Measurements from ENCODE around the gene UNC5A.
A peak's percentile ranks its signal among the peaks of the same experiment; 100 is the strongest.

Gene UNC5A

DNA sequence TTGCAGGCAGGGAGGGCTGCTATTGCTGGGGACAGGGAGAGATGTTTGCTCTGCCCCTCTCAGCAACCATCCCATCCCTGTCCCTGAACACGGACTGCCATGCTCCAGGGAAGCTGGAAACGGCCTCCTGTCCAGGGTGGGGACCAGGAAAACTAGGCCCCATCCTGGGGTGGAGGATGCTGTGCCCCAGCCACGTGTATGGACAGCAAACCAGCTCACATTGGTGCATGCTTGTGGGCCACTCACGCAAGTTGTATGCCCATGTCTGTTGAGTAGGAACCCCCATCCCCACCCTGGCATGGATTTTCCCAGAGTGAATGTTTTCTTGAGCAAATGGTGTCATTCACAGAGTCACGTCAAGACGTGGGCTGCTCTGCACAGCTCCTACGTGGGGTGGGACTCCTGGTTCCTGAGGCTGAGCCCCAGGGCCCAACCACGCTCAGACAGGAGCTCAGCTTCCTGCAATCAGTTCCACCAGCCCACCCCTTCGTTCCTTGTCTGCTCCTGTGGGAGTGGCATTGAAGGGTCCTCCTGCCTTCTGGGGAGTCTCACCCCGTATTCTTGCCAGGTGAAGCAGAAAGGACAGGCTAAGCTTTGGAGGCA is 4.6 kb downstream of the UNC5A start:
- TF ChIP-seq, protein P1, sequence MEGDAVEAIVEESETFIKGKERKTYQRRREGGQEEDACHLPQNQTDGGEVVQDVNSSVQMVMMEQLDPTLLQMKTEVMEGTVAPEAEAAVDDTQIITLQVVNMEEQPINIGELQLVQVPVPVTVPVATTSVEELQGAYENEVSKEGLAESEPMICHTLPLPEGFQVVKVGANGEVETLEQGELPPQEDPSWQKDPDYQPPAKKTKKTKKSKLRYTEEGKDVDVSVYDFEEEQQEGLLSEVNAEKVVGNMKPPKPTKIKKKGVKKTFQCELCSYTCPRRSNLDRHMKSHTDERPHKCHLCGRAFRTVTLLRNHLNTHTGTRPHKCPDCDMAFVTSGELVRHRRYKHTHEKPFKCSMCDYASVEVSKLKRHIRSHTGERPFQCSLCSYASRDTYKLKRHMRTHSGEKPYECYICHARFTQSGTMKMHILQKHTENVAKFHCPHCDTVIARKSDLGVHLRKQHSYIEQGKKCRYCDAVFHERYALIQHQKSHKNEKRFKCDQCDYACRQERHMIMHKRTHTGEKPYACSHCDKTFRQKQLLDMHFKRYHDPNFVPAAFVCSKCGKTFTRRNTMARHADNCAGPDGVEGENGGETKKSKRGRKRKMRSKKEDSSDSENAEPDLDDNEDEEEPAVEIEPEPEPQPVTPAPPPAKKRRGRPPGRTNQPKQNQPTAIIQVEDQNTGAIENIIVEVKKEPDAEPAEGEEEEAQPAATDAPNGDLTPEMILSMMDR (IDR thresholded peaks at IDR 0.05; ENCODE audit: low read depth, low read length) = no peak
- H3K4me3 ChIP-seq (ENCODE audit: low read depth, low read length) = no peak overlapping the region
- in situ Hi-C loops (cut with HindIII; ENCODE audit: low sequenced_read_pairs) = no loop called here
- no peak for DNase-seq (ENCODE audit: low read depth, low spot score)

DNA sequence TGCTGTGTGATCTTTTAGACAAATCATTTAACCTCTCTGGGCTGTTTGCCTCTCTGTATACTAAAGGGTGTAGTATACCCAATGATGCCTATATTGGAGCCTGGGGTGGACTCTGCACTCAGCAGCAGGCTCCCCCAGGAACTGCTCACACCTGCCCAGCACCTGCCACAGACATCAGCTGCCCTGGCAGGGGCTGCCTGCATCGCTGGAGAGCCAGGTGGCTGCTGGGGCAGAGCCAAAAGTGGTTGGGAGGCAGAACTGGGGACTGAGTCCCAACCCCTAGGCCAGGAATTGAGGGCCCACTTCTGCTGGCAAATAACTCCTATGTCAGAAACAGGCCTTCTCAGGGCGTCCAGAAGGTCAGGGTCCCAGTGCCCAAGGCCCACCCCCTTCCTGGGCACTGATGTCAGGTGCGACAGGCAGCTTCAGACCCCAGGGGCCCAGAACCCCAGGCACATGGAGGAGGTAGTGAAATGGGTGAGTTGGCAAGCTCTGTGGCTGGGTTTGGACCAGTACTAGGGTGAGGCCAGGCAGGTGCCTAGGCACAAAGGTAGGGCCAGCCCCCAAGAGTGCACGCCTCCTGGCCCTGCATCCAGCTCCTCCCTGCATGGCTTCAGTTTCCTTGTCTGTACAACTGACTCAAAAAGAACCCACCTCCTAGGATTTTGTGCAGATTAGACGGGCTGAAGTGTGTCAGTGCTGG is 5.8 kb downstream of the UNC5A start:
- DNase-seq (ENCODE audit: low read depth, low spot score) = no peak
- H3K4me3 ChIP-seq (ENCODE audit: low read depth, low read length) = no peak overlapping the region
- in situ Hi-C loops (cut with HindIII; ENCODE audit: low sequenced_read_pairs) = no loop called here
- TF ChIP-seq, protein P1 (IDR thresholded peaks at IDR 0.05; ENCODE audit: low read depth, low read length) = no peak

DNA sequence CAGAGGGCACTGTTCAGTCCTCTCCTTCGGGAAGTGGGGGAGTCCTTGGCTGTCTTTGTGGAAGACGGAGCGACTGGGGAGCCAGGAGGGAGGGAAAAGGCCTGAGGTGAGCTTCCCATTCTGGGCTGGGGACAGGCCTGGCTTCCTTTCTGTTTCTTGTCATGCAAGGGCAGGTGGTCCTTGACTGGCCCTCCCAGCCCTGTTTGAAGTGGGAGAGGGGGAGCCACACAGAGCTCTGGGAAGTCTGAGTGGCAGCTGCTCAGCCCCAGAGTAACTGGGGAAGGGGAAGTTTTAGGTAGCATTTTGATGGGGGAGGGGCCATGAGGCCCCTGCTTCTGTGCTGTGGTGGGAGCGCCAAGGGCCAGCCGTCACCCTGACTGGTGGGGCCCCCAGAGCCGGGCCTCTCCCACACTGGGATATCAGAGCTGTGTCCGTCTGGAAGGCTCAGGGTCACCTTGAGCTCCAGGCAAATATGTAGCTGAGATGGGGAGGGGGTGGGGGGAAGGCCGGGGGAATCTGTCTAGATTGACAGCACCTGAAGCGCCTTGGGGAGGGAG is 6.5 kb downstream of the UNC5A start:
- TF ChIP-seq, protein P1 (IDR thresholded peaks at IDR 0.05; ENCODE audit: low read depth, low read length) = no peak
- in situ Hi-C loops (cut with HindIII; ENCODE audit: low sequenced_read_pairs) = no loop called here
- DNase-seq (ENCODE audit: low read depth, low spot score) = no peak
- no peak overlapping the region for H3K4me3 ChIP-seq (ENCODE audit: low read depth, low read length)

DNA sequence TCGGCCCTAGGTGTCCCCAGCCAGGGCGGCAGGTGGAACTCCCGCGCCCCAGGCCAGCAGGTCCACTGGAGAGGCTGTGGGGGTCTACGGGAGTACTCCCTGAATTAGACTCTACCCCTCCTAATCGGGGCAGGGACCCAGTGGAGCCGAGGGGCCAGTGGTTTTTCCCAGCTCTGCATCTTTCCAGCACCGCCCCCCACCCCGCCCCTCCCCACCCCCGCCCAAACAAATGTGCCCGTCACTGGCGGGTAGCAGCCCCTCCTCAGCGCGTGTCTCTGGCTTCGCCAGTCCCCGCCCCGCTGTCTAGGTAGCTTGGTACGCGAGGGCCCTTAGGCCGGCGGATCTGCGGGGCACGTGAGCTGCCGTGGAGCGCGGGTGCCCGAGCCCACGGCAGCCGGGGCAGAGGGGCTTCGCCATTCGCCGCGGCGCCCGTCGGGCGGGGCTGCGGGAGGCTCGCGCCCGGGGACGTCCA is 7.0 kb downstream of the UNC5A start:
- no peak for DNase-seq (ENCODE audit: low read depth, low spot score)
- no peak overlapping the region for H3K4me3 ChIP-seq (ENCODE audit: low read depth, low read length)

DNA sequence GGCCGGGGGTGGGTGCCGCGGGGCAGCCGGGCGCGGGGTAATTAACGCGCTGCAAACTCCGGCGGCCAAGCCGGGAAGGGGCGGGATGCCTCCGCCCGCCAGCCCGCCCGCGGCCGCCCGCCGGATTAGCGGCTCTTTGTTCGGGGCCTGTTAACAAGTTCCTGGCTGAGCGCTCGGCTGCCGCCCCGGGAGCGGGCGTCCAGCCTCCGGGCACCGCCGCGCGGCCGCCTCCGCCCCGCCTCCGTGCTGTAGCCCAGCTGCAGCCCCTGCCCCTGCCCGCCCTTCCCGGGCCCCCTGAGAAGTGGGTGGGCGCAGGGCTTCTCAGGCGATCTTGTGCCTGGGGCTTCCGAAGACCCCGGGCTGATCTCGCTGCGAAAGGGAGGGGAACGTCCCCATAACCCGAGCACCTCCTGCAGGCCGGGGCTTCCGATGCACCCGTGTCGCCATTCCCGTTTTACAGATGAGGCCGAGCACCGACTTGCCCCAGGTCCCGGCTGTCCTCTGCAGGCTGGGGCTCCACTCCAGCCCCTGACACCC is 7.5 kb downstream of the UNC5A start:
- in situ Hi-C loops (cut with HindIII; ENCODE audit: low sequenced_read_pairs) = no loop called here
- TF ChIP-seq, protein P1 (IDR thresholded peaks at IDR 0.05; ENCODE audit: low read depth, low read length) = peak; percentile 44
- no peak for DNase-seq (ENCODE audit: low read depth, low spot score)
- no peak overlapping the region for H3K4me3 ChIP-seq (ENCODE audit: low read depth, low read length)

More for the DNA sequence above, 7.0 kb downstream of the UNC5A start:
- TF ChIP-seq, protein P1 (IDR thresholded peaks at IDR 0.05; ENCODE audit: low read depth, low read length) = no peak
- in situ Hi-C loops (cut with HindIII; ENCODE audit: low sequenced_read_pairs) = no loop called here

DNA sequence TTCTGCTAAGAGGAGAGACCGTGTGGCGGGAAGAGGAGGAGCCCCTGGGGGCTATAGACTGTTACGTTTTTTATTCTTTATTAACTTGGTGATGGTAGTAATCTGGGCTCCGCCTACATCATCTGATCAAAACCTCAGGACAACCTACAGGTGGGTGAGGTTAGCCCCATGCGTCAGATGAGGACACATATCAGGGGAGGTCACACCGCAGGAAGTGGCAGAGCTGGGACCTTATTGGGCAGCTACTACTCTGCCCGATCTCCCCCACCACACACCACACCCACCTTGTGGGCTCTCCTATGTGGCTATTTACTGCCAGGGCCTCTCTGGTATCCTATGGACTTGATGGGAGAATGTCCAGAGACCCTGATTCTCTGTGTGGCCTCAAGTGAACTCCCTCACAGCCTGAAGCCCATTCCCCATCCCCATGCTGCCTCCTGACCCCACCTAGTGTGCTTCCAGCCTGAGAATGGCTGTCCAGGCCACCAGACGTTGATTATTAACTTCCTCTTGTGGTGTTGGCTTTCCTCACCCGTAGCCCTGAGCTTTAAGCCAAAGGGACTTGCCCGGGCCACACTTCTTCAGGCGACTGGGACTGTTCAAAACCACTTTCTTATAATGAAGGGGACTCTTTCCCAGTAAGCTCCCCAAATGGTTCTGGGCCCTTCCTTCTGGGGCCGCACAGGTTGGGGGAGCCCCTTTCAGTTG is 8.2 kb downstream of the UNC5A start:
- DNase-seq (ENCODE audit: low read depth, low spot score) = no peak
- TF ChIP-seq, protein P1 (IDR thresholded peaks at IDR 0.05; ENCODE audit: low read depth, low read length) = no peak
- H3K4me3 ChIP-seq (ENCODE audit: low read depth, low read length) = no peak overlapping the region
- in situ Hi-C loops (cut with HindIII; ENCODE audit: low sequenced_read_pairs) = no loop called here

All from astrocyte of the spinal cord (primary cell).